Measurements from ENCODE around the gene TRHDE. TPM values are rescaled to one million over a fixed set of nuclear protein-coding genes. Genes with fewer than 3 reads are reported as not detected.
A peak's percentile ranks its signal among the peaks of the same experiment; 100 is the strongest.

The TRHDE gene
- total and polyA plus RNA-seq, 2 of the 13 experiments (the other 11 are each of a cell fraction or from before 2014, with no cell fraction given) = not detected

GRCh38 chr12:72476301-72476700, 204.1 kb downstream of the TRHDE start:
- no peaks in the 10 kb centered on the region for H3K27me3 ChIP-seq (ENCODE audit: control insufficient read depth in 1 of 2, insufficient read depth in 2 of 2, low read length in 2 of 2)
- no peaks in the 10 kb centered on the region for H3K4me1 ChIP-seq (ENCODE audit: insufficient read depth, low read length)
- intact Hi-C loops (cut with micrococcal nuclease; ENCODE audit: unreplicated experiment) = no loop called here
- H3K4me3 ChIP-seq (replicated peaks in 1 of 3; ENCODE audit: insufficient read depth in 1 of 3, low read depth in 2 of 3, low read length in 3 of 3) = no peak overlapping the region
- no peak for ATAC-seq
- no peaks in the 10 kb centered on the region for H3K36me3 ChIP-seq (replicated peaks in 1 of 2; ENCODE audit: control insufficient read depth in 1 of 2, insufficient read depth in 2 of 2, low read length in 2 of 2)
- POLR2A ChIA-PET = no interaction called here
- CTCF ChIA-PET (ENCODE audit: low intra/inter-chr PET ratio, low total read pairs) = no interaction called here
- H3K9ac ChIP-seq (ENCODE audit: insufficient read depth, low read depth, low read length) = no peak overlapping the region
- H3K9me3 ChIP-seq (ENCODE audit: low read length) = no peaks in the 10 kb centered on the region
- 48% methylated on average over 2 of the region's 2 CpGs for WGBS (ENCODE audit: low lambda C conversion rate)
- no peak overlapping the region for H3K4me2 ChIP-seq (ENCODE audit: low read depth, low read length)
- in situ Hi-C loops (cut with HindIII; ENCODE audit: extremely low pct_ligation_motif_present, low pct_unique_long_range_greater_than_20kb) = no loop called here
- TF ChIP-seq, protein P1, sequence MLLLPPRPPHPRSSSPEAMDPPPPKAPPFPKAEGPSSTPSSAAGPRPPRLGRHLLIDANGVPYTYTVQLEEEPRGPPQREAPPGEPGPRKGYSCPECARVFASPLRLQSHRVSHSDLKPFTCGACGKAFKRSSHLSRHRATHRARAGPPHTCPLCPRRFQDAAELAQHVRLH (CRISPR knock-in tag; IDR thresholded peaks at IDR 0.05; ENCODE audit: borderline replicate concordance, low read depth) = no peak
- TF ChIP-seq ZBTB20 (CRISPR knock-in tag; IDR thresholded peaks at IDR 0.05; ENCODE audit: borderline replicate concordance, low read depth) (no peak), MAFF (IDR thresholded peaks at IDR 0.05; ENCODE audit: low read depth, low read length) (peak; percentile 63), NFE2L1 (CRISPR knock-in tag; IDR thresholded peaks at IDR 0.05; ENCODE audit: borderline replicate concordance) (no peak), MAFK (conservative IDR thresholded peaks at IDR 0.05 in 1 of 2, IDR thresholded peaks at IDR 0.05 in 1 of 2; ENCODE audit: low read length in 2 of 2) (peak in 1 of 2 experiments; percentile 75; a peak in 3 of 4 replicates), FOXK1 (CRISPR knock-in tag; IDR thresholded peaks at IDR 0.05; ENCODE audit: borderline replicate concordance, low read depth) (no peak)
- no peak overlapping the region for H2AFZ ChIP-seq (ENCODE audit: low read length)
- BruUV-seq (replicated peaks) = no TSS peak
- DNase-seq (ENCODE audit: low spot score) = no peak
- H4K20me1 ChIP-seq (ENCODE audit: insufficient read depth, low read length) = no peaks in the 10 kb centered on the region
- no peaks in the 10 kb centered on the region for H3K79me2 ChIP-seq (ENCODE audit: insufficient read depth, low read length)
- no peak overlapping the region for H3K27ac ChIP-seq (ENCODE audit: extremely low read length, insufficient read depth, low read length)
- FAIRE-seq = no peak

GRCh38 chr12:72485017-72485701, 213.0 kb downstream of the TRHDE start:
- FAIRE-seq (no peak), ATAC-seq (no peak), DNase-seq (ENCODE audit: low spot score) (no peak)
- WGBS (ENCODE audit: low lambda C conversion rate) = no CpG with 5 or more reads among the region's 4 CpGs
- Histone ChIP-seq H2AFZ (ENCODE audit: low read length) (no peak overlapping the region), H3K9ac (ENCODE audit: insufficient read depth, low read depth, low read length) (no peak overlapping the region), H3K4me2 (ENCODE audit: low read depth, low read length) (no peak overlapping the region), H4K20me1 (ENCODE audit: insufficient read depth, low read length) (no peaks in the 10 kb centered on the region), H3K79me2 (ENCODE audit: insufficient read depth, low read length) (no peaks in the 10 kb centered on the region), H3K9me3 (ENCODE audit: low read length) (peaks cover 20% of the 10 kb centered on the region; the same call in 1 of the 2 replicates), H3K4me1 (ENCODE audit: insufficient read depth, low read length) (no peaks in the 10 kb centered on the region), H3K36me3 (replicated peaks in 1 of 2; ENCODE audit: control insufficient read depth in 1 of 2, insufficient read depth in 2 of 2, low read length in 2 of 2) (no peaks in the 10 kb centered on the region), H3K27ac (ENCODE audit: extremely low read length, insufficient read depth, low read length) (no peak overlapping the region), H3K27me3 (ENCODE audit: control insufficient read depth in 1 of 2, insufficient read depth in 2 of 2, low read length in 2 of 2) (no peaks in the 10 kb centered on the region), H3K4me3 (replicated peaks in 1 of 3; ENCODE audit: insufficient read depth in 1 of 3, low read depth in 2 of 3, low read length in 3 of 3) (no peak overlapping the region)
- in situ Hi-C loops (cut with HindIII; ENCODE audit: extremely low pct_ligation_motif_present, low pct_unique_long_range_greater_than_20kb) (no loop called here), intact Hi-C loops (cut with micrococcal nuclease; ENCODE audit: unreplicated experiment) (no loop called here)
- ChIA-PET CTCF (ENCODE audit: low intra/inter-chr PET ratio, low total read pairs) (no interaction called here), POLR2A (no interaction called here)
- BruUV-seq (replicated peaks) = no TSS peak
- TF ChIP-seq ELF1 (CRISPR knock-in tag; IDR thresholded peaks at IDR 0.05) (no peak), ZNF724P (CRISPR knock-in tag; IDR thresholded peaks at IDR 0.05; ENCODE audit: borderline replicate concordance) (no peak), ZNF768 (CRISPR knock-in tag; IDR thresholded peaks at IDR 0.05) (no peak), CBX5 (CRISPR knock-in tag; IDR thresholded peaks at IDR 0.05; ENCODE audit: borderline replicate concordance) (no peak), ZBTB3 (CRISPR knock-in tag; IDR thresholded peaks at IDR 0.05; ENCODE audit: borderline replicate concordance, low read depth) (no peak), ZNF75D (CRISPR knock-in tag; IDR thresholded peaks at IDR 0.05; ENCODE audit: borderline replicate concordance) (no peak), CBX2 (IDR thresholded peaks at IDR 0.05; ENCODE audit: low read depth, low read length) (no peak), CBX2 (CRISPR knock-in tag; IDR thresholded peaks at IDR 0.05; ENCODE audit: low read depth) (no peak), GATAD1 (CRISPR knock-in tag; IDR thresholded peaks at IDR 0.05) (no peak), KAT7 (CRISPR knock-in tag; IDR thresholded peaks at IDR 0.05; ENCODE audit: borderline replicate concordance) (no peak)
- TF ChIP-seq, protein P2, sequence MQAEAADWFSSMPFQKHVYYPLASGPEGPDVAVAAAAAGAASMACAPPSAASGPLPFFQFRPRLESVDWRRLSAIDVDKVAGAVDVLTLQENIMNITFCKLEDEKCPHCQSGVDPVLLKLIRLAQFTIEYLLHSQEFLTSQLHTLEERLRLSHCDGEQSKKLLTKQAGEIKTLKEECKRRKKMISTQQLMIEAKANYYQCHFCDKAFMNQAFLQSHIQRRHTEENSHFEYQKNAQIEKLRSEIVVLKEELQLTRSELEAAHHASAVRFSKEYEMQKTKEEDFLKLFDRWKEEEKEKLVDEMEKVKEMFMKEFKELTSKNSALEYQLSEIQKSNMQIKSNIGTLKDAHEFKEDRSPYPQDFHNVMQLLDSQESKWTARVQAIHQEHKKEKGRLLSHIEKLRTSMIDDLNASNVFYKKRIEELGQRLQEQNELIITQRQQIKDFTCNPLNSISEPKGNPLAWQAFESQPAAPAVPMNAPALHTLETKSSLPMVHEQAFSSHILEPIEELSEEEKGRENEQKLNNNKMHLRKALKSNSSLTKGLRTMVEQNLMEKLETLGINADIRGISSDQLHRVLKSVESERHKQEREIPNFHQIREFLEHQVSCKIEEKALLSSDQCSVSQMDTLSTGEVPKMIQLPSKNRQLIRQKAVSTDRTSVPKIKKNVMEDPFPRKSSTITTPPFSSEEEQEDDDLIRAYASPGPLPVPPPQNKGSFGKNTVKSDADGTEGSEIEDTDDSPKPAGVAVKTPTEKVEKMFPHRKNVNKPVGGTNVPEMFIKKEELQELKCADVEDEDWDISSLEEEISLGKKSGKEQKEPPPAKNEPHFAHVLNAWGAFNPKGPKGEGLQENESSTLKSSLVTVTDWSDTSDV (CRISPR knock-in tag; IDR thresholded peaks at IDR 0.05) = no peak
